HepG2 (cell line): ENCODE measurements around the gene SOCS3. TPM values are rescaled to one million over a fixed set of nuclear protein-coding genes. Genes with fewer than 3 reads are reported as not detected.

Experiments
- ATAC-seq: fragments of 200-7000 bp; cut with Tn5 transposase; 3 replicates; pipeline ENCODE4 v1.9.1; 2020; ENCODE audit warnings: mild to moderate bottlenecking, moderate library complexity
- BruUV-seq: library from RNA; stranded (reverse); fragments of 400-500 nt; replicated peaks from 2 replicates; lab custom pipeline; 2021; lab: Mats Ljungman, UMichigan
- CTCF ChIA-PET: fragments of 300-600 bp; formaldehyde crosslinking; extraction: SDS; loops from one replicate; lab custom pipeline; 2021; ENCODE audit warnings: low total read pairs, inconsistent platforms, low intra/inter-chr PET ratio; lab: Yijun Ruan, JAX
- POLR2A ChIA-PET: fragments of 350-600 bp; sonication (Branson Sonifier 250); formaldehyde crosslinking; loops from one replicate; lab custom pipeline; 2020; ENCODE audit warnings: antibody characterized with exemption, inconsistent platforms; lab: Yijun Ruan, JAX
- DNase-seq: peaks from one replicate; pipeline ENCODE4 v3.0.0-alpha.2; 2015; ENCODE audit warnings: low spot score
- FAIRE-seq: peaks from 3 replicates; lab custom pipeline; 2011; peaks lifted over from hg19 to GRCh38; lab: Jason Lieb, UNC
- H2AFZ ChIP-seq: one replicate; pipeline ENCODE4 v1.6.1; 2011; ENCODE audit warnings: low read length, inconsistent platforms
- H3K27ac ChIP-seq: fragments of 300-600 bp; 3 replicates; pipeline ENCODE4 v1.8.0; 2011; ENCODE audit warnings: mixed run types, mild to moderate bottlenecking, mixed read lengths, low read length, inconsistent platforms; ENCODE audit not compliant: insufficient read depth; ENCODE audit errors: extremely low read length
- H3K27me3 ChIP-seq, 2 experiments: fragments of 200-600 bp in 1 of 2; 2 replicates in 1 of 2; 3 replicates in 1 of 2; pipeline versions ENCODE4 v1.6.0 to v1.8.0; 2011; ENCODE audit warnings: low read length in 2 of 2, mild to moderate bottlenecking in 2 of 2, moderate library complexity in 2 of 2, inconsistent platforms in 1 of 2; ENCODE audit not compliant: insufficient read depth in 2 of 2, control insufficient read depth in 1 of 2
- H3K36me3 ChIP-seq, 2 experiments: fragments of 200-600 bp in 1 of 2; replicated peaks in 1 of 2; 2 replicates in 1 of 2; 3 replicates in 1 of 2; pipeline versions ENCODE4 v1.5.1 to v1.8.0; 2011; ENCODE audit warnings: low read length in 2 of 2, inconsistent platforms in 1 of 2; ENCODE audit not compliant: insufficient read depth in 2 of 2, control insufficient read depth in 1 of 2
- H3K4me1 ChIP-seq: 2 replicates; pipeline ENCODE4 v1.5.1; 2012; ENCODE audit warnings: low read length, inconsistent platforms; ENCODE audit not compliant: insufficient read depth
- H3K4me2 ChIP-seq: 2 replicates; pipeline ENCODE4 v1.6.0; 2011; ENCODE audit warnings: low read depth, low read length, inconsistent platforms
- H3K4me3 ChIP-seq, 3 experiments: fragments of 200-600 bp in 1 of 3; sonication (generic), shearing (Covaris generic) in 1 of 3; replicated peaks in 1 of 3; 2 replicates each; pipeline ENCODE4 v1.5.1; 2011 to 2016; ENCODE audit warnings: low read length in 3 of 3, inconsistent platforms in 2 of 3, low read depth in 2 of 3, mild to moderate bottlenecking in 2 of 3, control low read depth in 1 of 3, mixed read lengths in 1 of 3; ENCODE audit not compliant: insufficient read depth in 1 of 3
- H3K79me2 ChIP-seq: one replicate; pipeline ENCODE4 v1.6.1; 2011; ENCODE audit warnings: low read length, inconsistent platforms; ENCODE audit not compliant: insufficient read depth
- H3K9ac ChIP-seq: 2 replicates; pipeline ENCODE4 v1.6.0; 2011; ENCODE audit warnings: mild to moderate bottlenecking, low read depth, low read length, inconsistent platforms; ENCODE audit not compliant: insufficient read depth
- H3K9me3 ChIP-seq: 2 replicates; pipeline ENCODE4 v1.5.1; 2012; ENCODE audit warnings: mild to moderate bottlenecking, low read length
- H4K20me1 ChIP-seq: 2 replicates; pipeline ENCODE4 v1.6.0; 2011; ENCODE audit warnings: inconsistent platforms, mild to moderate bottlenecking, low read length, moderate library complexity; ENCODE audit not compliant: insufficient read depth
- ARID4A ChIP-seq: sonication (generic); formaldehyde crosslinking; IDR thresholded peaks from 2 replicates; pipeline ENCODE4 v1.5.0; 2020; ENCODE audit warnings: mild to moderate bottlenecking, missing genetic modification reagents, borderline replicate concordance
- KDM2A ChIP-seq: sonication (generic); formaldehyde crosslinking; IDR thresholded peaks from 2 replicates; pipeline ENCODE4 v1.4.0; 2020; ENCODE audit warnings: low read depth, missing genetic modification reagents, borderline replicate concordance
- MLLT10 ChIP-seq: sonication (generic); formaldehyde crosslinking; IDR thresholded peaks from 2 replicates; pipeline ENCODE4 v1.4.0; 2020; ENCODE audit warnings: missing genetic modification reagents
- PCBP1 ChIP-seq: fragments of 200-400 bp; formaldehyde crosslinking; IDR thresholded peaks from 2 replicates; pipeline ENCODE4 v1.6.1; 2017; ENCODE audit warnings: mild to moderate bottlenecking, low read depth, low read length, borderline replicate concordance
- SP2 ChIP-seq: sonication (generic); formaldehyde crosslinking; IDR thresholded peaks from 2 replicates; pipeline ENCODE4 v1.5.1; 2020; ENCODE audit warnings: mild to moderate bottlenecking, missing genetic modification reagents
- ZNF274 ChIP-seq: sonication (generic); formaldehyde crosslinking; IDR thresholded peaks from 2 replicates; pipeline ENCODE4 v1.5.1; 2020; ENCODE audit warnings: mild to moderate bottlenecking, missing genetic modification reagents
- WGBS: methylation state at CpG from one replicate; pipeline ENCODE4 v1.1.6; 2017; ENCODE audit warnings: low lambda C conversion rate; 5-methylcytosine and 5-hydroxymethylcytosine counted together
- in situ Hi-C: cut with HindIII; loops from 2 replicates; pipeline ENCODE4 v1.10.0; 2017; ENCODE audit warnings: low pct_unique_long_range_greater_than_20kb; ENCODE audit not compliant: extremely low pct_ligation_motif_present
- intact Hi-C: fragments of 100-400 bp; cut with micrococcal nuclease; formaldehyde crosslinking; loops from one replicate; pipeline ENCODE4 v1.10.0; 2022; ENCODE audit not compliant: unreplicated experiment
- polyA plus RNA-seq, 8 experiments: library from polyadenylated mRNA; depleted of rRNA in 3 of 8; stranded (reverse) in 7 of 8; unstranded in 1 of 8; fragments of >200 nt; fragmentation: Illumina TruSeq in 4 of 8; extraction: Trizol in 4 of 8; gene quantifications; 2 replicates each; pipeline versions ENCODE4 v1.2.1 to v1.2.3, GENCODE V29; 2011 to 2016; ENCODE audit warnings: low read depth in 4 of 8, missing spikeins in 1 of 8, mixed read lengths in 1 of 8; ENCODE audit not compliant: insufficient read depth in 1 of 8
- total RNA-seq, 5 experiments: library from RNA; depleted of rRNA; stranded (reverse); fragments of >200 nt; fragmentation: Illumina TruSeq; extraction: Trizol; gene quantifications; 2 replicates each; pipeline ENCODE4 v1.2.3, GENCODE V29; 2016; ENCODE audit warnings: low read depth in 1 of 5

SOCS3 gene
- total and polyA plus RNA-seq, 2 of the 13 experiments (the other 11 are each of a cell fraction or from before 2014, with no cell fraction given) = 0.77 to 2.4 TPM

GRCh38 chr17:78342449-78343186 lies 17.3 kb downstream of the SOCS3 start:
- ChIA-PET CTCF (no interaction called here), POLR2A (no interaction called here)
- WGBS = 35% methylated on average over 24 of the region's 26 CpGs
- no peaks in the 10 kb centered on the region; the same call in 1 of the 2 replicates for H4K20me1 ChIP-seq
- TF ChIP-seq PCBP1 (0 out of 2 replicates have a peak, but pooled peaks have one; percentile 30), SP2 (0 out of 2 replicates have a peak, but pooled peaks have one; percentile 22), KDM2A (CRISPR knock-in tag) (peak; percentile 7; the same call in 1 of the 2 replicates), ARID4A (CRISPR knock-in tag) (no peak), MLLT10 (CRISPR knock-in tag) (no peak), ZNF274 (CRISPR knock-in tag) (no peak)
- H3K79me2 ChIP-seq = no peaks in the 10 kb centered on the region
- FAIRE-seq (no peak), ATAC-seq (peak; percentile 11; the same call in 1 of the 3 replicates), DNase-seq (no peak)
- no peaks in the 10 kb centered on the region for H3K36me3 ChIP-seq
- peaks cover 38 to 88% of the 10 kb centered on the region in 2 experiments for H3K27me3 ChIP-seq
- H3K4me2 ChIP-seq = no peak overlapping the region; the same call in 1 of the 2 replicates
- no peak overlapping the region for H2AFZ ChIP-seq
- H3K4me1 ChIP-seq = peaks cover 18% of the 10 kb centered on the region
- H3K4me3 ChIP-seq = peak overlapping the region in 1 of 3 experiments; percentile 58; a peak in 1 of 6 replicates
- no peaks in the 10 kb centered on the region for H3K9me3 ChIP-seq
- no peak overlapping the region for H3K9ac ChIP-seq
- H3K27ac ChIP-seq = no peak overlapping the region
- intact Hi-C loops (no loop called here), in situ Hi-C loops (no loop called here)
- no TSS peak for BruUV-seq
